HL-60 (cell line): ENCODE results near the gene NNMT.

ENCODE experiments used
- DNase-seq, 2 experiments: peaks; one replicate each; pipeline ENCODE4 v3.0.0-alpha.2; 2010 to 2020; ENCODE audit warnings: low read depth in 1 of 2, low spot score in 1 of 2
- H3K27ac ChIP-seq: fragments of 250-450 bp; sonication (Bioruptor Pico); replicated peaks from 2 replicates; pipeline ENCODE4 v1.5.1; 2020; ENCODE audit warnings: mild to moderate bottlenecking, moderate library complexity
- H3K27me3 ChIP-seq: fragments of 250-450 bp; sonication (Bioruptor Pico); 2 replicates; pipeline ENCODE4 v1.5.1; 2021; ENCODE audit warnings: mild to moderate bottlenecking, moderate library complexity; ENCODE audit not compliant: insufficient read depth, poor library complexity, severe bottlenecking
- H3K4me3 ChIP-seq: replicated peaks from 2 replicates; pipeline ENCODE4 v1.5.1; 2011; ENCODE audit warnings: mild to moderate bottlenecking, control low read depth, low read length; ENCODE audit not compliant: insufficient read depth
- CTCF ChIP-seq: IDR thresholded peaks from one replicate; pipeline ENCODE4 v1.5.1; 2011; ENCODE audit warnings: low read length, control low read depth, inconsistent platforms; ENCODE audit not compliant: insufficient read depth
- GABPA ChIP-seq: IDR thresholded peaks from 2 replicates; pipeline ENCODE4 v1.6.1; 2012; ENCODE audit warnings: low read depth
- POLR2AphosphoS5 ChIP-seq: IDR thresholded peaks from 2 replicates; pipeline ENCODE4 v1.6.1; 2012; ENCODE audit warnings: low read depth
- REST ChIP-seq: IDR thresholded peaks from 2 replicates; pipeline ENCODE4 v1.6.1; 2012; ENCODE audit warnings: low read depth; ENCODE audit not compliant: insufficient replicate concordance
- SPI1 ChIP-seq: IDR thresholded peaks from 2 replicates; pipeline ENCODE4 v1.6.1; 2012; ENCODE audit warnings: low read depth, mild to moderate bottlenecking, borderline replicate concordance

Gene NNMT

GRCh38 chr11:114250993-114251814, 45.0 kb upstream of the NNMT start:
- Histone ChIP-seq H3K27ac (no peak overlapping the region), H3K4me3 (no peak overlapping the region), H3K27me3 (no peaks in the 10 kb centered on the region)
- no peak for DNase-seq
- TF ChIP-seq POLR2AphosphoS5 (no peak), GABPA (no peak), CTCF (no peak), SPI1 (no peak), REST (no peak)

GRCh38 chr11:114251815-114252337, 44.3 kb upstream of the NNMT start:
- no peaks in the 10 kb centered on the region for H3K27me3 ChIP-seq
- TF ChIP-seq REST (no peak), POLR2AphosphoS5 (no peak), GABPA (no peak), SPI1 (no peak), CTCF (no peak)
- no peak for DNase-seq
- no peak overlapping the region for H3K4me3 ChIP-seq
- H3K27ac ChIP-seq: no peak overlapping the region

- Histone ChIP-seq H3K27me3 (no peaks in the 10 kb centered on the region), H3K27ac (no peak overlapping the region), H3K4me3 (no peak overlapping the region)
- no peak for DNase-seq
- TF ChIP-seq CTCF (no peak), POLR2AphosphoS5 (no peak), REST (no peak), GABPA (no peak), SPI1 (no peak)
These were observed 43.4 kb upstream of the NNMT start for GRCh38 chr11:114252767-114253166.
